IPS DF 6.9 (cell line): ENCODE data around the gene CFDP1.

Experiments used
- DNase-seq: peaks from one replicate; pipeline ENCODE4 v3.0.0-alpha.2; 2013; ENCODE audit warnings: low read depth, low spot score
- H3K27ac ChIP-seq: one replicate; pipeline ENCODE4 v1.5.1; 2013; ENCODE audit warnings: low read length, control low read depth
- H3K27me3 ChIP-seq: 2 replicates; pipeline ENCODE4 v1.6.1; 2013; ENCODE audit warnings: mild to moderate bottlenecking, low read length; ENCODE audit not compliant: control insufficient read depth, insufficient read depth
- H3K36me3 ChIP-seq: 2 replicates; pipeline ENCODE4 v1.6.1; 2013; ENCODE audit warnings: low read length; ENCODE audit not compliant: control insufficient read depth, insufficient read depth
- H3K4me1 ChIP-seq: 2 replicates; pipeline ENCODE4 v1.6.1; 2013; ENCODE audit warnings: low read length; ENCODE audit not compliant: control insufficient read depth, insufficient read depth
- H3K4me3 ChIP-seq: 2 replicates; pipeline ENCODE4 v1.5.1; 2013; ENCODE audit warnings: mild to moderate bottlenecking, low read length
- H3K9me3 ChIP-seq: 2 replicates; pipeline ENCODE4 v1.6.1; 2013; ENCODE audit warnings: low read length, inconsistent platforms; ENCODE audit not compliant: control insufficient read depth, insufficient read depth
- WGBS: extraction: QIAGEN DNeasy Blood & Tissue Kit; methylation state at CpG from one replicate; pipeline ENCODE4 v1.1.7; 2013; ENCODE audit warnings: mixed read lengths, missing lambda C conversion rate; ENCODE audit not compliant: insufficient read length, insufficient coverage; 5-methylcytosine and 5-hydroxymethylcytosine counted together

CFDP1 gene

GRCh38 chr16:75266738-75267630 lies 166.3 kb downstream of the CFDP1 start:
- H3K27me3 ChIP-seq: no peaks in the 10 kb centered on the region
- peaks cover 4% of the 10 kb centered on the region for H3K4me1 ChIP-seq
- no CpG with 5 or more reads among the region's 27 CpGs for WGBS
- peaks cover 6% of the 10 kb centered on the region; the same call in 1 of the 2 replicates for H3K36me3 ChIP-seq
- no peak for DNase-seq
- no peak overlapping the region for H3K27ac ChIP-seq
- H3K4me3 ChIP-seq: no peak overlapping the region
- no peaks in the 10 kb centered on the region for H3K9me3 ChIP-seq

- WGBS: no CpG with 5 or more reads among the region's 62 CpGs
- Histone ChIP-seq H3K27me3 (no peaks in the 10 kb centered on the region), H3K9me3 (no peaks in the 10 kb centered on the region), H3K4me3 (peak overlapping the region; percentile 81), H3K27ac (no peak overlapping the region), H3K36me3 (peaks cover 6% of the 10 kb centered on the region; the same call in 1 of the 2 replicates), H3K4me1 (peaks cover 9% of the 10 kb centered on the region)
- no peak for DNase-seq
Observed at GRCh38 chr16:75265911-75266701, 167.2 kb downstream of the CFDP1 start.

- no peak overlapping the region for H3K27ac ChIP-seq
- peak overlapping the region; percentile 81 for H3K4me3 ChIP-seq
- WGBS: no CpG with 5 or more reads among the region's 74 CpGs
- no peak for DNase-seq
- H3K4me1 ChIP-seq: peaks cover 11% of the 10 kb centered on the region
- peaks cover 6% of the 10 kb centered on the region; the same call in 1 of the 2 replicates for H3K36me3 ChIP-seq
- no peaks in the 10 kb centered on the region for H3K27me3 ChIP-seq
- H3K9me3 ChIP-seq: no peaks in the 10 kb centered on the region
Observed at GRCh38 chr16:75264999-75265910, 168.0 kb downstream of the CFDP1 start.

GRCh38 chr16:75264457-75264998 lies 168.8 kb downstream of the CFDP1 start:
- Histone ChIP-seq H3K27me3 (no peaks in the 10 kb centered on the region), H3K9me3 (no peaks in the 10 kb centered on the region), H3K27ac (no peak overlapping the region), H3K4me3 (peak overlapping the region; percentile 81; the same call in 1 of the 2 replicates), H3K4me1 (peaks cover 11% of the 10 kb centered on the region), H3K36me3 (peaks cover 6% of the 10 kb centered on the region; the same call in 1 of the 2 replicates)
- no CpG with 5 or more reads among the region's 14 CpGs for WGBS
- no peak for DNase-seq

- no CpG with 5 or more reads among the region's 8 CpGs for WGBS
- peaks cover 11% of the 10 kb centered on the region for H3K4me1 ChIP-seq
- H3K27me3 ChIP-seq: no peaks in the 10 kb centered on the region
- H3K27ac ChIP-seq: no peak overlapping the region
- no peak for DNase-seq
- H3K36me3 ChIP-seq: peaks cover 6% of the 10 kb centered on the region; the same call in 1 of the 2 replicates
- no peak overlapping the region for H3K4me3 ChIP-seq
- H3K9me3 ChIP-seq: no peaks in the 10 kb centered on the region
Observed at GRCh38 chr16:75263963-75264445, 169.3 kb downstream of the CFDP1 start.

- Histone ChIP-seq H3K27me3 (no peaks in the 10 kb centered on the region), H3K4me3 (no peak overlapping the region), H3K36me3 (peaks cover 6% of the 10 kb centered on the region; the same call in 1 of the 2 replicates), H3K4me1 (peaks cover 11% of the 10 kb centered on the region), H3K27ac (no peak overlapping the region), H3K9me3 (no peaks in the 10 kb centered on the region)
- DNase-seq: no peak
- WGBS: no CpG with 5 or more reads among the region's 14 CpGs
Observed at GRCh38 chr16:75263291-75263962, 169.9 kb downstream of the CFDP1 start.

- peaks cover 11% of the 10 kb centered on the region for H3K4me1 ChIP-seq
- peaks cover 6% of the 10 kb centered on the region; the same call in 1 of the 2 replicates for H3K36me3 ChIP-seq
- H3K27me3 ChIP-seq: no peaks in the 10 kb centered on the region
- H3K27ac ChIP-seq: no peak overlapping the region
- no CpG with 5 or more reads among the region's 5 CpGs for WGBS
- no peak overlapping the region for H3K4me3 ChIP-seq
- no peaks in the 10 kb centered on the region for H3K9me3 ChIP-seq
- no peak for DNase-seq
Observed at GRCh38 chr16:75262800-75263127, 170.5 kb downstream of the CFDP1 start.

- H3K4me1 ChIP-seq: peaks cover 11% of the 10 kb centered on the region
- no peak for DNase-seq
- no peak overlapping the region for H3K27ac ChIP-seq
- no peaks in the 10 kb centered on the region for H3K9me3 ChIP-seq
- WGBS: no CpG with 5 or more reads among the region's 14 CpGs
- no peak overlapping the region for H3K4me3 ChIP-seq
- no peaks in the 10 kb centered on the region for H3K27me3 ChIP-seq
- peaks cover 6% of the 10 kb centered on the region; the same call in 1 of the 2 replicates for H3K36me3 ChIP-seq
Observed at GRCh38 chr16:75262104-75262799, 171.1 kb downstream of the CFDP1 start.

GRCh38 chr16:75261590-75262078 lies 171.7 kb downstream of the CFDP1 start:
- H3K4me3 ChIP-seq: no peak overlapping the region
- WGBS: no CpG with 5 or more reads among the region's 3 CpGs
- H3K9me3 ChIP-seq: no peaks in the 10 kb centered on the region
- peaks cover 14% of the 10 kb centered on the region for H3K4me1 ChIP-seq
- H3K36me3 ChIP-seq: peaks cover 6% of the 10 kb centered on the region; the same call in 1 of the 2 replicates
- DNase-seq: no peak
- no peaks in the 10 kb centered on the region for H3K27me3 ChIP-seq
- no peak overlapping the region for H3K27ac ChIP-seq
